Mesothelial cell of epicardium (in vitro differentiated cells): ENCODE measurements around the gene NPAS2. TPM values are rescaled to one million over a fixed set of nuclear protein-coding genes. Genes with fewer than 3 reads are reported as not detected.

Experiments
- DNase-seq, 2 experiments: peaks; one replicate each; pipeline ENCODE4 v3.0.0; 2021; ENCODE audit warnings: low spot score in 2 of 2; ENCODE audit not compliant: unreplicated experiment in 2 of 2
- H3K27ac Mint-ChIP-seq: 2 replicates; pipeline ENCODE4 v1.8.0; 2021; ENCODE audit warnings: mixed read lengths
- H3K27me3 Mint-ChIP-seq: 2 replicates; pipeline ENCODE4 v1.8.0; 2021; ENCODE audit warnings: low read depth, mixed read lengths
- H3K36me3 Mint-ChIP-seq: 2 replicates; pipeline ENCODE4 v1.8.0; 2021; ENCODE audit warnings: mixed read lengths
- H3K4me1 Mint-ChIP-seq: 2 replicates; pipeline ENCODE4 v1.8.0; 2021; ENCODE audit warnings: mixed read lengths
- H3K4me3 Mint-ChIP-seq: 2 replicates; pipeline ENCODE4 v1.8.0; 2021; ENCODE audit warnings: mild to moderate bottlenecking, moderate library complexity, mixed read lengths
- H3K9me3 Mint-ChIP-seq: 2 replicates; pipeline ENCODE4 v1.8.0; 2021; ENCODE audit warnings: mixed read lengths
- total RNA-seq: library from RNA; stranded (reverse); gene quantifications from 3 replicates; pipeline ENCODE4 v1.2.1, GENCODE V29; 2021
- TF ChIP-seq, protein P1 (sequence below): fragments of 200-600 bp; sonication (generic); IDR thresholded peaks from one replicate; pipeline ENCODE4 v1.5.0; 2021; ENCODE audit warnings: antibody characterized with exemption; ENCODE audit not compliant: unreplicated experiment

The NPAS2 gene
- total RNA-seq, 1 donor from 2014 or later, result 5.4 TPM

DNA sequence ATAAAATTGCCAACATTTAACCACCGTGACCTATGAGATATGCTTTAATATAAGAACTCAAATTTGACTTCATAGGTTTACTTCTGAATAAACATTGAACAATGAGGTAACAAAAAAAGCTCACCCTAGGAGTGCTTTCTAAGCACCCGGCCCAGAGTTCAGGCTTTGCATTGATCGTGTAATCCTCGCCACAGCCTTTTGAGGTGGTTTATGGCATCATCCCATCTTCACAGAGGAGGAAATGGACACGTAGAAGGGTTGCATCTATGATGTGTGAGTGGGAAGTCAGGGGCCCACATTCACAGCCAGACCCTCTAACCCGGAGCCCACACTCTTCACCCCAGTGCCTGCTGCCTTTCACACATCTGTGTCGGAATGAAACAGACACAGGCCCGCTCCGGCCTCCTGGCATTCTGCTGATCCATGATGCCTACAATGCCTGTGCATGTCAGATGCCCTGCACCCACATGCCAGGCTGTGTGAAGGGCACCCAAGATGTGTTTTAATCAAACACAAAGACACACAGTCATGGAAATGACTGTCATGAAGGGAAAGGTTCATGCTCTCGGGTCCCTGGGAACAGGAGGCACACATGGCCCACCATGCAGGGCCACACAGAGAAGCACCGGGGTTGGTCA, 133.6 kb downstream of the NPAS2 start:
- H3K27me3 Mint-ChIP-seq, result no peaks in the 10 kb centered on the region
- peaks cover 19% of the 10 kb centered on the region for H3K4me1 Mint-ChIP-seq
- no peak overlapping the region for H3K4me3 Mint-ChIP-seq
- no peak for DNase-seq
- H3K27ac Mint-ChIP-seq, result no peak overlapping the region
- no peaks in the 10 kb centered on the region for H3K36me3 Mint-ChIP-seq
- no peaks in the 10 kb centered on the region for H3K9me3 Mint-ChIP-seq
- TF ChIP-seq, protein P1, sequence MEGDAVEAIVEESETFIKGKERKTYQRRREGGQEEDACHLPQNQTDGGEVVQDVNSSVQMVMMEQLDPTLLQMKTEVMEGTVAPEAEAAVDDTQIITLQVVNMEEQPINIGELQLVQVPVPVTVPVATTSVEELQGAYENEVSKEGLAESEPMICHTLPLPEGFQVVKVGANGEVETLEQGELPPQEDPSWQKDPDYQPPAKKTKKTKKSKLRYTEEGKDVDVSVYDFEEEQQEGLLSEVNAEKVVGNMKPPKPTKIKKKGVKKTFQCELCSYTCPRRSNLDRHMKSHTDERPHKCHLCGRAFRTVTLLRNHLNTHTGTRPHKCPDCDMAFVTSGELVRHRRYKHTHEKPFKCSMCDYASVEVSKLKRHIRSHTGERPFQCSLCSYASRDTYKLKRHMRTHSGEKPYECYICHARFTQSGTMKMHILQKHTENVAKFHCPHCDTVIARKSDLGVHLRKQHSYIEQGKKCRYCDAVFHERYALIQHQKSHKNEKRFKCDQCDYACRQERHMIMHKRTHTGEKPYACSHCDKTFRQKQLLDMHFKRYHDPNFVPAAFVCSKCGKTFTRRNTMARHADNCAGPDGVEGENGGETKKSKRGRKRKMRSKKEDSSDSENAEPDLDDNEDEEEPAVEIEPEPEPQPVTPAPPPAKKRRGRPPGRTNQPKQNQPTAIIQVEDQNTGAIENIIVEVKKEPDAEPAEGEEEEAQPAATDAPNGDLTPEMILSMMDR, result no peak

DNA sequence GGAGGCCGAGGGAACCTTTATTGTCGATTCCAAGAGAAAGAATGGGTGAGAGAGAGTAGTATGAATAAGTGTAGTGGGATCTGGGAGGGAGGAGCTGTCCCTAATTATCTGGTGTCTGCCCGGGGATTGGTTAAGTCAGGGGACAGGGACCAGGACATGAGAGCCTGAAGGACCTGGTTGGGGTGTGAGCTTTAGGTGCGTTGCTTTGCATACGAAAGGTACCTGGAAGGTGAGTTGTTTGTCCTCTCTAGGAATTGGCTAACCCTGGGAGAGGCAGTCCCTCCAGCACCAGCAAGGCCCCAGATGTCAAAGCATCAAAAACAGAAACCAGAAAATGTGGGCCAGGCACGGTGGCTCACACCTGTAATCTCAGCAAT, 134.1 kb downstream of the NPAS2 start:
- no peaks in the 10 kb centered on the region for H3K36me3 Mint-ChIP-seq
- TF ChIP-seq, protein P1, result no peak
- H3K9me3 Mint-ChIP-seq, result no peaks in the 10 kb centered on the region
- H3K4me1 Mint-ChIP-seq, result peaks cover 14% of the 10 kb centered on the region
- H3K27ac Mint-ChIP-seq, result no peak overlapping the region
- H3K4me3 Mint-ChIP-seq, result no peak overlapping the region
- no peak for DNase-seq
- H3K27me3 Mint-ChIP-seq, result no peaks in the 10 kb centered on the region

DNA sequence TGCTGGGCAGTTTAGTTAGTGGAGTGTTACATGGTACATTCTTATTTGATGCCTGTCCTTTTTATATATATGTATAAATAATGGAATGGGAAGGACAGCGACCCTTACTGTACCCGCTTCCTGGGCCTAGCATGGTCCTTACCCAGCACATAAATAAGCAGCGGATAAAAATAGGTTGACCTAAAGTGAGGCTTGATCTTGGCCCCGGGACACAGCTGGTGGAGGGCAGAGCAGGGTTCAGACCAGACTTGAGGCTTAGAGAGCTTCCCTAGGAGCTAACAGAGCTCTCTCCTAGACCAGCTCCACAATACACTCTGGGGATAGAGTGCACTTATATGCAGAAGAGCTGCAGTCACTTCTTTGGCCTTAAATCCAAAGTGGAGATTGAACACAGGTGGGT, 135.3 kb downstream of the NPAS2 start:
- Mint-ChIP-seq H3K27me3 (no peaks in the 10 kb centered on the region), H3K27ac (no peak overlapping the region), H3K36me3 (no peaks in the 10 kb centered on the region), H3K9me3 (no peaks in the 10 kb centered on the region), H3K4me3 (no peak overlapping the region), H3K4me1 (peaks cover 12% of the 10 kb centered on the region)
- DNase-seq, result no peak
- TF ChIP-seq, protein P1, result no peak

DNA sequence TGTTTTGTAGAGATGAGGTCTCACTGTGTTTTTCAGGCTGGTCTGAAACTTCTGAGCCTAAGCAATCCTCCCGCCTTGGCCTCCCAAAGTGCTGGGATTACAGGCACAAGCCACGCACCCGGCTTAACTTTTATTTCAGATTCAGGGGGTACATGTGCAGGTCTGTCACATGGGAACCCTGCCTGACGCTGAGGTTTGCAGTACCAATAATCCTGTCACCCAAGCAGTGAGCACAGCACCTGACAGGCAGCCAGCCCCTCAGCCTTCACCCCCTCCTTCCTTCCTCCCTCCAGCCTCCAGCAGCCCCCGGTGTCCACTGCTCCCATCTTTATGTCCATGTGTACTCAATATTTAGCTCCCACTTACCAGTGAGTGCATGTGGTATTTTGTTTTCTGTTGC, 136.1 kb downstream of the NPAS2 start:
- no peak overlapping the region for H3K4me3 Mint-ChIP-seq
- H3K27me3 Mint-ChIP-seq, result no peaks in the 10 kb centered on the region
- no peaks in the 10 kb centered on the region for H3K36me3 Mint-ChIP-seq
- H3K27ac Mint-ChIP-seq, result no peak overlapping the region
- TF ChIP-seq, protein P1, result no peak
- DNase-seq, result no peak
- no peaks in the 10 kb centered on the region for H3K9me3 Mint-ChIP-seq
- peaks cover 11% of the 10 kb centered on the region for H3K4me1 Mint-ChIP-seq

DNA sequence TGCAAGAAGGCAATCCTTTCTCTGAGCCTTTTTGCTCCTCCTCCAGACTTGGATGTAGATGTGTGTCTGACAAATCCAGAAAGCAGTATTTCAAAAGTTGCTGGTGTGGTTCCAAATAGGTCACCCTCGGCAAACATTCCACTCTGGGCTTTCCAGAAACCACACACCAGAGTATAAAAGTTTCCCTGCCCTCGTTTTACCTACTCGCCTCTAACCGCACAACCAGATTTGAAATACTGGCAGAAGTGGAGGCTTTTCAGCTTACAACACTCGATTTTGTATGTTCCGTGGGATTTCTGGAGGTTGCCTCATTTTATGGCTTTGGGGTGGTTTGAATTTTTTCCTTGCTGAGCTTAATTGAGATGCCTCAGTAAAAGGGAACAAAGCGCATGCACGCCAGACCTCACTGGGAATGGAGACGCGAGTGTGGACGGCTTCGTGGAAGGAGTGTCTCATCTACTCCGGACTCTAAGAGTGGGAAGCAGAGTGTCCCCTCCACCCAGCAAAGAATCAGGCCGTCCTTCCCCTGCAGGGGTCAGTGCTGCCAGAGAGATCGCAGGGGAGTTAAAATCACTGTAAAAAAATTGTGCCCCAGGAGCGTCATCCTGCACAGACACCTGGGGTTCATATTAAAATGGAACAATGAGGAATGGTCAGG, 138.2 kb downstream of the NPAS2 start:
- peaks cover 16% of the 10 kb centered on the region for H3K4me1 Mint-ChIP-seq
- no peaks in the 10 kb centered on the region for H3K27me3 Mint-ChIP-seq
- TF ChIP-seq, protein P1, result no peak
- H3K4me3 Mint-ChIP-seq, result no peak overlapping the region
- no peaks in the 10 kb centered on the region for H3K9me3 Mint-ChIP-seq
- H3K27ac Mint-ChIP-seq, result no peak overlapping the region
- DNase-seq, result no peak
- no peaks in the 10 kb centered on the region for H3K36me3 Mint-ChIP-seq
